Activated naive CD8-positive, alpha-beta T cell treated with anti-CD3 and anti-CD28 coated beads, Interleukin-2, amount 10 ng/mL, durations not matched to agents 7 days and 5 days (primary cell): ENCODE results near the gene CHI3L2. TPM values are rescaled to one million over a fixed set of nuclear protein-coding genes. Genes with fewer than 3 reads are reported as not detected.

Experiments used
- ATAC-seq: fragments of 150-1000 bp; cut with Tn5 transposase; one replicate; pipeline ENCODE4 v1.10.0; 2021; ENCODE audit warnings: low read depth, moderate library complexity
- POLR2A ChIA-PET: fragments of 350-600 bp; sonication (Branson Sonifier 250); formaldehyde crosslinking; loops from one replicate; lab custom pipeline; 2021; ENCODE audit warnings: antibody characterized with exemption; lab: Charles Lee
- DNase-seq: peaks from one replicate; pipeline ENCODE4 v3.0.0; 2021
- H3K27ac Mint-ChIP-seq: one replicate; pipeline ENCODE4 v1.8.0; 2022; ENCODE audit warnings: mild to moderate bottlenecking, mixed read lengths
- H3K27me3 Mint-ChIP-seq: one replicate; pipeline ENCODE4 v1.8.0; 2022; ENCODE audit warnings: mild to moderate bottlenecking, moderate library complexity, mixed read lengths
- H3K36me3 Mint-ChIP-seq: one replicate; pipeline ENCODE4 v1.8.0; 2021; ENCODE audit warnings: mild to moderate bottlenecking, mixed read lengths
- H3K4me1 Mint-ChIP-seq: one replicate; pipeline ENCODE4 v1.8.0; 2021; ENCODE audit warnings: mixed read lengths
- H3K4me3 Mint-ChIP-seq: one replicate; pipeline ENCODE4 v1.8.0; 2022; ENCODE audit warnings: mild to moderate bottlenecking, moderate library complexity, mixed read lengths
- H3K9me3 Mint-ChIP-seq: one replicate; pipeline ENCODE4 v1.8.0; 2021; ENCODE audit warnings: mixed read lengths
- total RNA-seq, 2 experiments: library from RNA; stranded (reverse); gene quantifications; one replicate each; pipeline ENCODE4 v1.2.3, GENCODE V29; 2021

The CHI3L2 gene
- total RNA-seq, 2 experiments from 2014 or later: 30.5 to 33.9 TPM

- Mint-ChIP-seq H3K4me1 (peaks cover 62% of the 10 kb centered on the region), H3K27me3 (no peaks in the 10 kb centered on the region), H3K27ac (peak overlapping the region; percentile 69), H3K36me3 (peaks cover 11% of the 10 kb centered on the region), H3K9me3 (no peaks in the 10 kb centered on the region), H3K4me3 (peak overlapping the region; percentile 37)
- ATAC-seq: peak; percentile 24
- POLR2A ChIA-PET: interaction anchor here (0.7 to 6.5 kb wide), 4 partner anchors 12 to 32 kb away, joined by 3 to 66 read pairs (median 20); partner anchors contain the start of gene DENND2D
- no peak for DNase-seq
Measured at GRCh38 chr1:111227851-111228747, 586 bp downstream of the CHI3L2 start.

GRCh38 chr1:111228748-111229126 is 1.2 kb downstream of the CHI3L2 start:
- POLR2A ChIA-PET: interaction anchor here (0.7 to 6.5 kb wide), 4 partner anchors 13 to 32 kb away, joined by 3 to 66 read pairs (median 20); partner anchors contain the start of gene DENND2D
- Mint-ChIP-seq H3K27ac (no peak overlapping the region), H3K27me3 (no peaks in the 10 kb centered on the region), H3K9me3 (no peaks in the 10 kb centered on the region), H3K4me3 (peak overlapping the region; percentile 17), H3K4me1 (peaks cover 57% of the 10 kb centered on the region), H3K36me3 (peaks cover 11% of the 10 kb centered on the region)
- DNase-seq: no peak
- no peak for ATAC-seq

GRCh38 chr1:111232134-111232533 is 4.6 kb downstream of the CHI3L2 start:
- DNase-seq (no peak), ATAC-seq (no peak)
- Mint-ChIP-seq H3K27ac (no peak overlapping the region), H3K4me3 (no peak overlapping the region), H3K27me3 (no peaks in the 10 kb centered on the region), H3K4me1 (peaks cover 33% of the 10 kb centered on the region), H3K9me3 (no peaks in the 10 kb centered on the region), H3K36me3 (peaks cover 33% of the 10 kb centered on the region)
- POLR2A ChIA-PET: no interaction called here

DNA sequence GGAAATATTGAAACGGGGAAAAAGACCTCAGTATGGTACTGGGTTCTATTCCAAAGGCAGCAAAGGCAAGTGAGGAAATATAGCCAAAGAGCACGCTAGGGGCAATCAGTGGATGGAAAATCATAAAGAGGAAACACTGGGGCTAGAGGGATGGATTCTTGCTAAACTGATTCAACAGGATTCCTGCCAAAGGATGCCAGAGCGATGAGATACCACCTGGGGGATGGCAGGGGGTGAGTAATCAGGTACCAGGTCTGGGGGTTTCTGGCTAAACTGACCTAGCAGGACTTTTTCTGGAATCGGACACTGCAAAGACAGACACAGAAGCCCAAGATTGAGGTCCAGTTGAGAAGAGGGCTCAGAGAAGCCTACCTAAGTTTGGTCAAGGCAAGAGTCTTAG is 6.7 kb downstream of the CHI3L2 start:
- POLR2A ChIA-PET: no interaction called here

GRCh38 chr1:111234866-111235265 is 7.4 kb downstream of the CHI3L2 start:
- Mint-ChIP-seq H3K27ac (no peak overlapping the region), H3K9me3 (no peaks in the 10 kb centered on the region), H3K4me1 (peaks cover 16% of the 10 kb centered on the region), H3K36me3 (peaks cover 58% of the 10 kb centered on the region), H3K27me3 (no peaks in the 10 kb centered on the region), H3K4me3 (no peak overlapping the region)
- POLR2A ChIA-PET: no interaction called here
- ATAC-seq: no peak
- DNase-seq: no peak

More for the DNA sequence above, 6.7 kb downstream of the CHI3L2 start:
- ATAC-seq: no peak
- peaks cover 18% of the 10 kb centered on the region for H3K4me1 Mint-ChIP-seq
- H3K4me3 Mint-ChIP-seq: no peak overlapping the region
- peaks cover 53% of the 10 kb centered on the region for H3K36me3 Mint-ChIP-seq
- H3K9me3 Mint-ChIP-seq: no peaks in the 10 kb centered on the region
- no peak for DNase-seq
- no peak overlapping the region for H3K27ac Mint-ChIP-seq
- no peaks in the 10 kb centered on the region for H3K27me3 Mint-ChIP-seq

GRCh38 chr1:111236379-111236778 is 8.9 kb downstream of the CHI3L2 start:
- H3K27me3 Mint-ChIP-seq: no peaks in the 10 kb centered on the region
- H3K4me3 Mint-ChIP-seq: no peak overlapping the region
- DNase-seq: no peak
- peaks cover 6% of the 10 kb centered on the region for H3K4me1 Mint-ChIP-seq
- no peak for ATAC-seq
- POLR2A ChIA-PET: interaction anchor here (0.9 kb wide), 1 partner anchor 35 kb away, joined by 3 read pairs; no protein-coding TSS in a partner anchor
- no peaks in the 10 kb centered on the region for H3K9me3 Mint-ChIP-seq
- H3K27ac Mint-ChIP-seq: no peak overlapping the region
- peaks cover 61% of the 10 kb centered on the region for H3K36me3 Mint-ChIP-seq

DNA sequence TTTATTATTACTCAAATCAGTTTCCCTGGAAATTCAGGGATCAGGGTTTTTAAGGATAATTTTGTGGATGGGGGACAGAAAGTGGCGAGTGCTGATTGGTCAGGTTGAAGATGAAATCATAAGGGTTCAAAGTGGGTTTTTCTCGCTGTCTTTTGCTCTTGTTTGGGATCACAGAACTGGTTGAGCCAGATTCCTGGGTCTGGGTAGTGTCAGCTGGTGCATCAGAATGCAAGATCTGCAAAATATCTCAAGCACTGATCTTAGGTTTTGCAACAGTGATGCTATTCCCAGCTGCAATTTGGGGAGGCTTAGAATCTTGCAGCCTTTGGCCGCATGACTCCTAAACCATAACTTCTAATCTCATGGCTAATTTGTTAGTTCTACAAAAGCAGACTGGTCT is 9.3 kb downstream of the CHI3L2 start:
- Mint-ChIP-seq H3K9me3 (no peaks in the 10 kb centered on the region), H3K4me3 (no peak overlapping the region), H3K4me1 (peaks cover 3% of the 10 kb centered on the region), H3K36me3 (peaks cover 62% of the 10 kb centered on the region), H3K27me3 (no peaks in the 10 kb centered on the region), H3K27ac (no peak overlapping the region)
- no peak for ATAC-seq
- POLR2A ChIA-PET: interaction anchor here (0.5 to 0.9 kb wide), 3 partner anchors 16 to 122 kb away, joined by 3 to 4 read pairs (median 3); no protein-coding TSS in a partner anchor
- DNase-seq: no peak

- DNase-seq (no peak), ATAC-seq (no peak)
- no peak overlapping the region for H3K4me3 Mint-ChIP-seq
- no peaks in the 10 kb centered on the region for H3K27me3 Mint-ChIP-seq
- no peaks in the 10 kb centered on the region for H3K4me1 Mint-ChIP-seq
- H3K36me3 Mint-ChIP-seq: peaks cover 67% of the 10 kb centered on the region
- H3K27ac Mint-ChIP-seq: no peak overlapping the region
- no peaks in the 10 kb centered on the region for H3K9me3 Mint-ChIP-seq
- POLR2A ChIA-PET: no interaction called here
Measured at GRCh38 chr1:111238056-111238795, 10.7 kb downstream of the CHI3L2 start.

DNA sequence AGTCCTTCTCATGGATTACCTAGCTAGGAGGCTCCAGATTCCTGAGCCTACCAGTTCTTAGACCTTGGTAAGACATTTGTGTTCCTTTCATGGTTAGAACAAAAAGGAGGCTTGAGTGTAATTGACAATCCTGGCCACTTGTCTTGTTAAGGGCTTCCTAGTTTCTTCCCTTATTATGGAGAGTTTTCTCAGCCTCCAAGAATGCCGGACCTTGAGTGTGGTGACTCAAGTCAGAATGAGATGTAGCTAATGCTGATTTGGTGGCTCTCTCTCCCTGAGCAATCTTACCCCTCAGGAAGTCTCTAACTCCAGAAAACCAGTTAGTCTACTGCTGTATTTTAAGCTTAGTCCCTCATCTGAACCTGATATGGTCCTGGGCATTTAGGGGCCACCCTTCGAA is 14.3 kb downstream of the CHI3L2 start:
- H3K36me3 Mint-ChIP-seq: peaks cover 55% of the 10 kb centered on the region
- DNase-seq: no peak
- no peak for ATAC-seq
- H3K27me3 Mint-ChIP-seq: no peaks in the 10 kb centered on the region
- H3K27ac Mint-ChIP-seq: no peak overlapping the region
- POLR2A ChIA-PET: no interaction called here
- no peak overlapping the region for H3K4me3 Mint-ChIP-seq
- H3K9me3 Mint-ChIP-seq: no peaks in the 10 kb centered on the region
- H3K4me1 Mint-ChIP-seq: no peaks in the 10 kb centered on the region

GRCh38 chr1:111242805-111243523 is 15.5 kb downstream of the CHI3L2 start:
- ATAC-seq: no peak
- no peaks in the 10 kb centered on the region for H3K4me1 Mint-ChIP-seq
- H3K36me3 Mint-ChIP-seq: peaks cover 44% of the 10 kb centered on the region
- no peaks in the 10 kb centered on the region for H3K9me3 Mint-ChIP-seq
- POLR2A ChIA-PET: no interaction called here
- H3K27me3 Mint-ChIP-seq: no peaks in the 10 kb centered on the region
- H3K27ac Mint-ChIP-seq: no peak overlapping the region
- H3K4me3 Mint-ChIP-seq: no peak overlapping the region
- DNase-seq: no peak

DNA sequence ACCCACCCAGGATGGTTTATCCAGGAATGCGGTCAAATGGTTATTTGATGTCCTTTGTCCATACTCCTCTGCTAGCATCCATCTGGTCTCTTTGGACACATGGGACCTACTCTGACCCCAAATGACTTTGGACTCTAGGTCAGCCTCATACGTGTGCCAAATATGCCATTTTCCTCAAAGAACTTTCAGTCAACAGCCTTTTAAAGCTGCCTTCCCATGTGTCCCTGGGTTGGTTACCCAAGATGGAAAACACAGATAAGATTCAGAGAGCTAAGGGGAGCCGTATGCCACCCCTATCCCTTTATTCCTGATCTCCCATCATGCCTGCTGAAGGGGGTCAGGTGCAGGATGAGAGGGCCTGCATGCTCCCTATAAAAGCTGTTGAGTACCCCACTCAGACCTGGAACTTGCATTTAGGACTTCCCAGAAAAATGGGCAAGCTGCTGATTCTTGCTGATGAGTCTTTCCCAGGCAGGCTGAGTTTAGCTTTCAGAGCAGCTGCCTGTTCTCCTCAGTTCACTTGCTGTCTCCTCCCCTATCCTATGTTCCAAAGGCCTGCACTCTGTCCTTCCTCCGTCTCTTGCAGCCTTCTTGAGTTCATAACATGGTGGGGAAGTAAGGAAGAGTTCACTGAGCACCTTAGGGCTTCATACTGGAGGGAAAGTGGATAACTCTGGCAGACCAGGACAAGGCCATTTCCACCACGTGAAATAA is 19.8 kb downstream of the CHI3L2 start:
- POLR2A ChIA-PET: no interaction called here
- ATAC-seq: no peak
- Mint-ChIP-seq H3K9me3 (no peaks in the 10 kb centered on the region), H3K27me3 (no peaks in the 10 kb centered on the region), H3K4me3 (no peak overlapping the region), H3K27ac (no peak overlapping the region), H3K36me3 (peaks cover 13% of the 10 kb centered on the region), H3K4me1 (peaks cover 10% of the 10 kb centered on the region)
- DNase-seq: no peak

- Mint-ChIP-seq H3K9me3 (no peaks in the 10 kb centered on the region), H3K27me3 (peaks cover 3% of the 10 kb centered on the region), H3K36me3 (no peaks in the 10 kb centered on the region), H3K4me1 (peaks cover 12% of the 10 kb centered on the region), H3K27ac (no peak overlapping the region), H3K4me3 (no peak overlapping the region)
- ATAC-seq: no peak
- no peak for DNase-seq
- POLR2A ChIA-PET: interaction anchor here (0.9 kb wide), 1 partner anchor 21 kb away, joined by 3 read pairs; no protein-coding TSS in a partner anchor
Measured at GRCh38 chr1:111249960-111250359, 22.4 kb downstream of the CHI3L2 start.
